Panc1 (cell line): Measurements from ENCODE around the gene ZDHHC14.

Experiments
- CTCF ChIP-seq: fragments of 450-650 bp; IDR thresholded peaks from 2 replicates; pipeline ENCODE4 v1.5.1; 2017; ENCODE audit warnings: mild to moderate bottlenecking
- POLR2AphosphoS5 ChIP-seq: IDR thresholded peaks from 2 replicates; pipeline ENCODE4 v1.6.1; 2012; ENCODE audit warnings: mild to moderate bottlenecking, low read depth, low read length, moderate library complexity
- SIN3A ChIP-seq: IDR thresholded peaks from 2 replicates; pipeline ENCODE4 v1.6.1; 2012; ENCODE audit warnings: low read depth, mild to moderate bottlenecking, low read length, moderate library complexity, borderline replicate concordance; ENCODE audit not compliant: insufficient read depth

GRCh38 chr6:157533048-157533871 lies 152.3 kb downstream of the ZDHHC14 start:
- no peak for TF ChIP-seq CTCF
- no peak for TF ChIP-seq POLR2AphosphoS5
- no peak for TF ChIP-seq SIN3A
